Fibroblast of lung (primary cell): ENCODE results near the gene SEMA3E.

Experiments
- EZH2 ChIP-seq: IDR thresholded peaks from 2 replicates; pipeline ENCODE4 v1.5.1; 2012; ENCODE audit warnings: low read length, control low read depth, mild to moderate bottlenecking; ENCODE audit errors: missing control alignments
- TF ChIP-seq, protein P1 (sequence below), 2 donors: IDR thresholded peaks in 1 of 2; conservative IDR thresholded peaks in 1 of 2; 1 replicate in 1 of 2; 2 replicates in 1 of 2; pipeline ENCODE4 v1.5.1; 2011 to 2012; ENCODE audit warnings: low read length in 2 of 2, control low read depth in 1 of 2, inconsistent platforms in 1 of 2, low read depth in 1 of 2, mild to moderate bottlenecking in 1 of 2

DNA sequence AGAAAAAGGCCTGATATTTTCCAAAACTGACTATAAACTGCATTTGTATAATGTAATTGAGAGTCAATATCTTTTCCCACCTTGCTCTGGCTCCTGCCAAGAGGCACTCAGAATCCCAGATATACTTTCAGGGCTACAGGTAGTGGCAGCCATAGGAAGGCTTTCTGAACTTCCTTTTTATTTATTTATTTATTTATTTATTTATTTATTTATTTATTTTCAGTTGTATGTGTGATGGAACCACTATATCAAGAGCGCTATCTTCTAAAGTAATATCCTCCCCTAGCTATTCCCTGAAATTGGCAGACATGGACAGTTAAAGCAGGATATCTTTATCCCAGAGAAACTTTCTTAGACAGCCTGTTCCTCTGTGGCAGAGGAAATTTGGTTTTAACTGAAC lies 86.7 kb downstream of the SEMA3E start:
- TF ChIP-seq, protein P1, sequence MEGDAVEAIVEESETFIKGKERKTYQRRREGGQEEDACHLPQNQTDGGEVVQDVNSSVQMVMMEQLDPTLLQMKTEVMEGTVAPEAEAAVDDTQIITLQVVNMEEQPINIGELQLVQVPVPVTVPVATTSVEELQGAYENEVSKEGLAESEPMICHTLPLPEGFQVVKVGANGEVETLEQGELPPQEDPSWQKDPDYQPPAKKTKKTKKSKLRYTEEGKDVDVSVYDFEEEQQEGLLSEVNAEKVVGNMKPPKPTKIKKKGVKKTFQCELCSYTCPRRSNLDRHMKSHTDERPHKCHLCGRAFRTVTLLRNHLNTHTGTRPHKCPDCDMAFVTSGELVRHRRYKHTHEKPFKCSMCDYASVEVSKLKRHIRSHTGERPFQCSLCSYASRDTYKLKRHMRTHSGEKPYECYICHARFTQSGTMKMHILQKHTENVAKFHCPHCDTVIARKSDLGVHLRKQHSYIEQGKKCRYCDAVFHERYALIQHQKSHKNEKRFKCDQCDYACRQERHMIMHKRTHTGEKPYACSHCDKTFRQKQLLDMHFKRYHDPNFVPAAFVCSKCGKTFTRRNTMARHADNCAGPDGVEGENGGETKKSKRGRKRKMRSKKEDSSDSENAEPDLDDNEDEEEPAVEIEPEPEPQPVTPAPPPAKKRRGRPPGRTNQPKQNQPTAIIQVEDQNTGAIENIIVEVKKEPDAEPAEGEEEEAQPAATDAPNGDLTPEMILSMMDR (conservative IDR thresholded peaks at IDR 0.05 in 1 of 2, IDR thresholded peaks at IDR 0.05 in 1 of 2; ENCODE audit: low read depth in 1 of 2, low read length in 2 of 2), result no peak
- TF ChIP-seq EZH2, result no peak
